ENCODE data around the gene TMEM81. TPM values are rescaled to one million over a fixed set of nuclear protein-coding genes. Genes with fewer than 3 reads are reported as not detected.
A peak's percentile ranks its signal among the peaks of the same experiment; 100 is the strongest.

The TMEM81 gene
- total RNA-seq, 1 donor from 2014 or later, result 3.5 TPM

DNA sequence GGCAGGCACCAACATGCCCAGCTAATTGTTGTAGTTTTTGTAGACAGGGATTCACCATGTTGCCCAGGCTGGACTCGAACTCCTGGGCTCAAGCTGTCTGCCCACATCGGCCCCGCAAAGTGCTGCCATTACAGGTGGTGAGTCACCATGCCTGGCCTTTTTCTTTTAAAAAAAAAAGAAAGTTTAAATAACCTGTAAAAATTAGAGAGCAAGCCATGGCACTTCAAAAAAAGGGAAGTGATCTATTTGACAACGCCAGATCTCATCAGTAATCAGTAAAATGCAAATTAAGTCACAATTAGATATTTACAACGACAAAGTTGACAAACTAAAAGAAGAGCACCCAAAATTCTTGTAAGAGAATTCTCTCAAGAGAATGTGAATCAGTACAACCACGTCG lies 40.5 kb upstream of the TMEM81 start:
- H3K27ac ChIP-seq, result no peak overlapping the region
- no peaks in the 10 kb centered on the region for H3K27me3 ChIP-seq
- intact Hi-C loops (cut with DNase I), result no loop called here
- no peak for DNase-seq
- no peaks in the 10 kb centered on the region for H3K36me3 ChIP-seq
- H3K4me3 ChIP-seq, result no peak overlapping the region
- no peak for ATAC-seq
- no peaks in the 10 kb centered on the region for H3K9me3 ChIP-seq
- TF ChIP-seq, protein P1, sequence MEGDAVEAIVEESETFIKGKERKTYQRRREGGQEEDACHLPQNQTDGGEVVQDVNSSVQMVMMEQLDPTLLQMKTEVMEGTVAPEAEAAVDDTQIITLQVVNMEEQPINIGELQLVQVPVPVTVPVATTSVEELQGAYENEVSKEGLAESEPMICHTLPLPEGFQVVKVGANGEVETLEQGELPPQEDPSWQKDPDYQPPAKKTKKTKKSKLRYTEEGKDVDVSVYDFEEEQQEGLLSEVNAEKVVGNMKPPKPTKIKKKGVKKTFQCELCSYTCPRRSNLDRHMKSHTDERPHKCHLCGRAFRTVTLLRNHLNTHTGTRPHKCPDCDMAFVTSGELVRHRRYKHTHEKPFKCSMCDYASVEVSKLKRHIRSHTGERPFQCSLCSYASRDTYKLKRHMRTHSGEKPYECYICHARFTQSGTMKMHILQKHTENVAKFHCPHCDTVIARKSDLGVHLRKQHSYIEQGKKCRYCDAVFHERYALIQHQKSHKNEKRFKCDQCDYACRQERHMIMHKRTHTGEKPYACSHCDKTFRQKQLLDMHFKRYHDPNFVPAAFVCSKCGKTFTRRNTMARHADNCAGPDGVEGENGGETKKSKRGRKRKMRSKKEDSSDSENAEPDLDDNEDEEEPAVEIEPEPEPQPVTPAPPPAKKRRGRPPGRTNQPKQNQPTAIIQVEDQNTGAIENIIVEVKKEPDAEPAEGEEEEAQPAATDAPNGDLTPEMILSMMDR (IDR thresholded peaks at IDR 0.05), result no peak
- peaks cover 21% of the 10 kb centered on the region for H3K4me1 ChIP-seq

DNA sequence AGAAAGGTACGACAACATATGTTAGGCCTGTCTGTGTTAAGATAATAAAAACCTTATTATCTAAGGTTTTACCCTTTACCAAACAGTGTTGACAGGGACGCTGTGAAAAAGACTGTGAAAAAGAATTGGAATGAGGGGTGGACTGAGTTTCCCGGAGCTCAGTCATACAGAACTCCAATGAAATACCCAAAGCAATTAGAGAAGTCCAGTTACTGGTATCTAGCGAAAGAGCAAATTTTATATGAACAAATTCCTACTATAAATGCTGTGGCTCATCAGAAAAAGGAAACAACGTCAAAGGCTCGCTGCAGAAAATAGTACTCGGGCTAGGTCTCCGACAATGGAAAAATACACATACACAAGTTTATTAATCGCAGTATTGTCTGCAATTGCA lies 38.2 kb upstream of the TMEM81 start:
- no peaks in the 10 kb centered on the region for H3K27me3 ChIP-seq
- intact Hi-C loops (cut with DNase I), result no loop called here
- H3K36me3 ChIP-seq, result peaks cover 11% of the 10 kb centered on the region
- DNase-seq, result no peak
- H3K27ac ChIP-seq, result peak overlapping the region; percentile 94
- peak overlapping the region; percentile 86 for H3K4me3 ChIP-seq
- peaks cover 25% of the 10 kb centered on the region for H3K4me1 ChIP-seq
- no peak for ATAC-seq
- no peaks in the 10 kb centered on the region for H3K9me3 ChIP-seq
- TF ChIP-seq, protein P1 (IDR thresholded peaks at IDR 0.05), result no peak

DNA sequence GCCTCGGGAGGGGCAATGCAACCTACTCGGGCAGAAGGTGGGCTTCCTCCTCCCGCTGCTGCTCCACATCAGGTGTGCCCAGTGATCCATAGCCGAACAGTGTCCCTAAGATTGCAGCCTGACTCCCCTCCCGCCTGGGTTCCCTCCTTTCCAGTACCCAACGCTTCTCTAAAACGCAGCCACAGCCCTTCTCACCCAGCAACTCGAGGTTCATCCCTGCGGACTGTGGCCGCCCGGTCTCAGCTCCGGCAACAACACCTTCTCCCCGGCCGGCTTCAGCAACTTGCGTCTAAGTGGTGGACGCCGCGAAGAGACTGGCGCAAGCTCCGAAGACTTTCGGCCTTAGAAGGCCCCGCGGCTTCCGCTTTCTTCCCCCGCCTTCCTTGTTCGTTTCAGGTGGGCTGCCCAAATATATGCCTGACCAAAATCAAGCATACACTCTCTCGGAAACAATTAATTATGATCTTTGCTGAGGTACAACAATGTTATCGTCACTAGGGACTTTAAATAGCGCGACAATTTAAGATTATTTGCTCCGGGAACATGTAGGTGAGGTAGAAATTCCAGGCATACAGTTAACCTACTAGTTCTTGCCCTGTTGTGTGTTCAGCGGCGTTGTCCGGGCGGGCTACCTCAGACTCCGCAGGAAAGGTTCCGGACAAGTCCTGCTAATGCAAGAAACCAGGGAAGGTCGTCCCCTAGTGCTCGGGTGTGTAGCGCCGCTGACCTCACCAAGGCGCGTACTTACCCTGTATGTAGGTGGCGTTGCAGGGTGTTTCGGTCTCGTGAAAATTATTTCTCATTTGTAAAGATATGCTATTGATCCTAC lies 37.6 kb upstream of the TMEM81 start, which contains the start of gene RBBP5:
RBBP5 (minus strand) TSS at position 319 of the 829 bp plus-strand sequence; CDS start at position 214, 105 bp downstream.
- Histone ChIP-seq H3K27ac (peak within 1 kb of the TSS; percentile 94), H3K9me3 (no peaks in the 10 kb centered on the region), H3K4me1 (peaks cover 25% of the 10 kb centered on the region), H3K36me3 (peaks cover 16% of the 10 kb centered on the region), H3K4me3 (peak within 1 kb of the TSS; percentile 86), H3K27me3 (no peaks in the 10 kb centered on the region)
- intact Hi-C loops (cut with DNase I), result no loop called here
- DNase-seq (peak; percentile 97), ATAC-seq (peak; percentile 99)
- TF ChIP-seq, protein P1 (IDR thresholded peaks at IDR 0.05), result peak; percentile 79

DNA sequence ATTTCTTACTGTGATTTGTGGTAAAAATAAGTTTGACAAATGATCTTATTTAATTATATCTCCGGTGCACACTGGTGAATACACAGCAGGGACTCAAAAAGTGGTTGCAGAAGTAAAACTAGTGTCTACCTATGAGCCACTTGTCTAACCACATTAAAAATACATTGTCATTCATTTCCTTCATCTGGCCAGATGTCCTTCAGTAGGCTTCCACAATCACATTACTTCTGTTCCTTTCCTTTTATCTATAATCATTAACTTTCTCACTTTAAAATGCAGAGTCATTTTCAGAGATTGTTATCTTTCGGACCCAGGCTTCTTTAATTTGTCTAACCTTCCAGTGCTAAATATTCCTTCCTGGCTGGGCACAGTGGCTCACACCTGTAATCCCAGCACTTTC lies 34.5 kb upstream of the TMEM81 start:
- no peak overlapping the region for H3K4me3 ChIP-seq

DNA sequence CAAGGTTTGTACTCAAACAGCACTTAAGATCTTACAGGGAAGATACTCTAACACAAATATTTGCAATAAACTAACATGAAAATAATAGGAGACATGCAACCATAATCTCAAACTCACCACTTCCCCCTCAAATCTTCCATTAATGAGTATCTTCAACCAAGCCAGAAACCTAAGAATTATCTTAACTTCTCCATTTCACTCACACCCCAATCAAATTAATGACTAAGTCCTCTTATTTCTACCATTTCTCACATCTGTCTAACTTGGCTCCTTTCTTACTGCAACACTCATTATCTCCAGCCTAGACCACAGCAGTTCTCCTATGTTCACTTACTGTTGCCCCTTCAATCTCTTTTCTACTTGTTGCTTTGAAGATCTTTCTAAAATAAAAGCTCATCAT lies 27.1 kb upstream of the TMEM81 start:
- ATAC-seq, result no peak

More for the DNA sequence above, 34.5 kb upstream of the TMEM81 start:
- ATAC-seq (no peak), DNase-seq (no peak)
- TF ChIP-seq, protein P1 (IDR thresholded peaks at IDR 0.05), result no peak
- Histone ChIP-seq H3K4me1 (peaks cover 25% of the 10 kb centered on the region), H3K27ac (no peak overlapping the region), H3K36me3 (peaks cover 30% of the 10 kb centered on the region), H3K27me3 (no peaks in the 10 kb centered on the region), H3K9me3 (no peaks in the 10 kb centered on the region)
- intact Hi-C loops (cut with DNase I), result no loop called here

More for the DNA sequence above, 27.1 kb upstream of the TMEM81 start:
- Histone ChIP-seq H3K27me3 (no peaks in the 10 kb centered on the region), H3K36me3 (peaks cover 83% of the 10 kb centered on the region), H3K27ac (no peak overlapping the region), H3K4me3 (no peak overlapping the region), H3K9me3 (no peaks in the 10 kb centered on the region), H3K4me1 (no peaks in the 10 kb centered on the region)
- TF ChIP-seq, protein P1 (IDR thresholded peaks at IDR 0.05), result no peak
- no peak for DNase-seq
- intact Hi-C loops (cut with DNase I), result no loop called here

Measured in upper lobe of right lung (tissue), 1 donor.